GM18520 (cell line): ENCODE data around the gene E2F7.
"Not testable (repeated sequence)": the region's sequence is repeated elsewhere in the genome, so short reads cannot be mapped to it uniquely, and the experiment has no call there.

ENCODE experiments used
- ATAC-seq: cut with Tn5 transposase; IDR thresholded peaks from one replicate; pipeline ENCODE4 v1.9.1; 2021; ENCODE audit not compliant: unreplicated experiment

Gene E2F7

DNA sequence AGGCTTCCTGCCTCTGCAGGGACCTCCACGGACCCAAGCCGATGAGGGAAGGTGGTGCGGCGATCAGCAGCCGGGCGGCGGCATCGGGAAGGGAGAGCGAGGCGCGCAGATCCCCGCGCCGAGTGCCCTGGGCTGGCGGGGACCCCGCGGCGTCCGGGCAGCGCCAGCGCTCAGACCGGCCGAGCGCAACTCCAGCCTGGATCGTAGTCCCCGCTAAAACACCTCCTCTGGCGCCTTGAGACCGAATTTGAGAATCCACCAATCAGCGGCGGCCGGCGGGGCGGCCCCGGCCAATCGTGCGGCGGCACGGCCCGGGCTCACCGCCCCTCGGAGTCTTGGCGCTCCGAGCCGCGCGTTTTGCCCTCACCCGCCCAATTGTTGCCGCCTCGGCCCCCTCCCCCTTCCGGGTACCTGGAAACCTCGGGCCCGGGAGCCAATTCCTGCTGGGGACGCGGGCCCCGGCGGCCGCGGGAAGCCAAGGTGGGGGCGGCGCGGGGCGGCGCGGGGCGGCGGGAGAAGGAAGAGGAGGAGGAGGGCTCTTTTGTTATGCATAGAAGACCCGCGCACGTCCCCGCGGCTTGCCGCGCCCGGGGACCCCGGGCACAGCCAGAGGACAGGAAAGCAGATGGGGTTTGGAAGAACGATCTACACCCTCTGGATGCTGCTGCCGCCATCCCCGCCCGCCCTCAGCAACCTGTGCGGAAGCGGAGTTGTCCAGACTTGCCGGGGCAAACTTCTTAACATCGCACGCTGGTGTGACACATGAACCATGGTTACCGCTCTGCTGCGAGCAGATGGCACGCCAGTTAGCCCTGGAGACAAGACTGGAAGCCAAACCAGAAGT lies at the start of gene E2F7:
TSS of gene E2F7 (minus strand) at position 209 of the 844 bp plus-strand sequence. CDS start 934 bp downstream, outside the sequence.
- ATAC-seq = peak; percentile 61

- ATAC-seq = no peak
These were observed 48.6 kb upstream of the E2F7 start for GRCh38 chr12:77113971-77114370.

GRCh38 chr12:77108707-77109106 lies 43.3 kb upstream of the E2F7 start:
- no peak for ATAC-seq

DNA sequence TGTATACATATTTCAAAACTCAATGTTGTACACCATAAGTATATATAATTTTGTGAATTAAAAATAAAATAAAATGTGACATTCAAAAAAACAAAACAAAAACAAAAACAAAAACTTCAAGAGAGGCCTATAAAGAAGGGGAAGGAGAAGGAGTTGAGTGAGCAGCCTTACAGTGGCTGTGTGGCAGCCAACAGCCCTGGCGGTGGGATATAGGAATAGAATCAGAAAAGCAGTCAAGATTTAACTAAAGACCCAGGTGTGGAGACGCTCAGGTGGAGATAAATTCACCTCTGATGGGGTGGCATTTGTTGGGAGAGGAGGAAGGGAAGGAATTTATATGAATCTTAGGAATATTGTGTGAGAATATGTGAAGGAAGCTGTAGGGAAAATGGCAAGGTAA lies 41.8 kb upstream of the E2F7 start:
- ATAC-seq = no peak

- no peak for ATAC-seq
These were observed 39.4 kb upstream of the E2F7 start for GRCh38 chr12:77104792-77105191.

- ATAC-seq = no peak
These were observed 38.9 kb upstream of the E2F7 start for GRCh38 chr12:77104286-77104685.

DNA sequence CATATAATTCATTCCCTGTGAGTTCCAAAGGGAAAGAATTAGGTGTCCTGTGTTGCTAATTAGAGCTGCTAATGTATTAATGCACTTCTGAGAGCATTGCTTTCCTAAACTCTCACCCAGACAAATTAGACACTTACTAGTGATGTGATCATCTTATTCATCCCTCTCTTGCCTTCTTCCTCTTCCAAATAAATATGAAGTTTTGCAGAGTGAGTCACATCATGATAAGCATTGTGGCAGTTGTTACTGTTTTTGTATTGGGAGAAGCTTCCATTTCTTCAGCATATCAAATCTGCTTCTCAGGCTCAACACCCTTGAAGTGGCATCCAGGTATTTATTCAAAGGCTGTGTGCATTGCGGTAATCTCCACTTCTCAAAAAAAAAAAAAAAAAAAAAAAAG lies 37.3 kb upstream of the E2F7 start:
- no peak for ATAC-seq

GRCh38 chr12:77102123-77102522 lies 36.8 kb upstream of the E2F7 start:
- ATAC-seq = no peak

- ATAC-seq = no peak
These were observed 34.4 kb upstream of the E2F7 start for GRCh38 chr12:77099799-77100198.

- no peak for ATAC-seq
These were observed 32.5 kb upstream of the E2F7 start for GRCh38 chr12:77097846-77098245.

DNA sequence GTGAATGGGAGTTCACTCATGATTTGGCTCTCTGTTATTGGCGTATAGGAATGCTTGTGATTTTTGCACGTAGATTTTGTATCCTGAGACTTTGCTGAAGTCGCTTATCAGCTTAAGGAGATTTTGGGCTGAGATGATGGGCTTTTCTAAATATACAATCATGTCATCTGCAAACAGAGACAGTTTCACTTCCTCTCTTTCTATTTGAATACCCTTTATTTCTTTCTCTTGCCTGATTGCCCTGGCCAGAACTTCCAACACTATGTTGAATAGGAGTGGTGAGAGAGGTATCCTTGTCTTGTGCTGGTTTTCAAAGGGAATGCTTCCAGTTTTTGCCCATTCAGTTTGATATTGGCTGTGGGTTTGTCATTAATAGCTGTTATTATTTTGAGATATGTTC lies 26.9 kb upstream of the E2F7 start:
- ATAC-seq = not testable (repeated sequence)

- no peak for ATAC-seq
These were observed 24.4 kb upstream of the E2F7 start for GRCh38 chr12:77089686-77090220.

DNA sequence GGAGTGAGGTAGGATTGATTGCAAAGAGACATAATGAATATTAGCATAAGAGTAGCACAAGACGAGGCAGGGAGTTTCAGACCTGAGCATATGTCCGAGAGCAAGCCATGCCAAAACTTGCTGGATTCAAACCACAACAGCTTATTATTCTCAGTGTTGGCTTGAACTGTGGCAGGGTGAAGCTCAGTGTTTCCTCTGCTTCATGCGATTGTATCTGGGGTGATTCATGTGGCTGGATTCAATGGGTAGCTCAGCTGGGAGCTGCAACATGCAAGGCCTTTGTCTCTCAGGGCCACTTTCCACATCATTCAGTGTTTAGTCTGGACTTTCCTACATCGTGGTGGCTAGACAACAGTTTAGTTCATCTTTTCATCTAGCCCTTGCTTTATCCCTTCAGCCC lies 22.1 kb upstream of the E2F7 start:
- no peak for ATAC-seq

GRCh38 chr12:77082021-77082420 lies 16.7 kb upstream of the E2F7 start:
- no peak for ATAC-seq

GRCh38 chr12:77079631-77080030 lies 14.3 kb upstream of the E2F7 start:
- ATAC-seq = no peak

DNA sequence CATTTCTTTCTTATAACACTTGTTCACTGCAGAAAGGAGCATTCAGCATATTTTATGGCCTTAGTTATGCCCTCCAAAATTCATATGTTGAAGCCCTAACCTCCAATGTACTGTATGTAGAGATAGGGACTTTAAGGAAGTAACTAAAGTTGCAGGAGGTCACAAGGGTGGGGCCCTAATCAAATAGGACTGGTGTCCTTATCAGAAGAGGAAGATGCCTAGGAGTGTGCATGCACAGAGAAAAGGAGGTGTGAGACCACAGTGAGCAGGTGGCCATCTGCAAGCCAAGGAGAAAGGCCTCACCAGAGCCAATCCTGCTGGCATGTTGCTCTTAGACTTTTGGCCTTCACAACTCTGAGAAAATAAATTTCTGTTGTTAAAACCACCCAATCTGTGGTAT lies 12.9 kb upstream of the E2F7 start:
- ATAC-seq = no peak

DNA sequence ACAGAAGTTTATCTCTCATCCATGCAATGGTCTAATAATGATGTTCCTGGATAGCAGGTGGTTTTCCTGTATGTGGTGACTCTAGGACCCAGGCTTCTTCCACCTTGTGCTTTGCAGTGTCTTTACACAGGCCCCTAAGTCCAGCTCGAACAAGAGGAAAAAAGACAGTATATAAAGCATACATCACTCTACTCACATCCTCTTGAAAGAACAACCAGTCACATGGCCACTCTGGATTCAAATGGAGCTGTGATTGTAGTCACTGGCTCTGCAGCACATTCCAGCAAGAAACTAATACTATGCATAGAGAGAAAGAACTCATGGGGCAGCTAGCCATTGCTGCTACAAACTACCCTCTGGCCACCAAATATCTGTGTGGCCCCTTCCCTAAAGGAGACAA lies 11.5 kb upstream of the E2F7 start:
- no peak for ATAC-seq

- ATAC-seq = not testable (repeated sequence)
These were observed 8.5 kb upstream of the E2F7 start for GRCh38 chr12:77073894-77074293.

GRCh38 chr12:77072833-77073495 lies 7.6 kb upstream of the E2F7 start:
- no peak for ATAC-seq

GRCh38 chr12:77070800-77071449 lies 5.6 kb upstream of the E2F7 start:
- peak; percentile 5 for ATAC-seq

- peak; percentile 75 for ATAC-seq
These were observed 5.0 kb upstream of the E2F7 start for GRCh38 chr12:77070382-77070781.
